Fibroblast of peridontal ligament (primary cell): ENCODE measurements around the gene PKHD1.

ENCODE experiments used
- DNase-seq: peaks from one replicate; pipeline ENCODE4 v3.0.0-alpha.2; 2010; ENCODE audit errors: extremely low read depth

Gene PKHD1

DNA sequence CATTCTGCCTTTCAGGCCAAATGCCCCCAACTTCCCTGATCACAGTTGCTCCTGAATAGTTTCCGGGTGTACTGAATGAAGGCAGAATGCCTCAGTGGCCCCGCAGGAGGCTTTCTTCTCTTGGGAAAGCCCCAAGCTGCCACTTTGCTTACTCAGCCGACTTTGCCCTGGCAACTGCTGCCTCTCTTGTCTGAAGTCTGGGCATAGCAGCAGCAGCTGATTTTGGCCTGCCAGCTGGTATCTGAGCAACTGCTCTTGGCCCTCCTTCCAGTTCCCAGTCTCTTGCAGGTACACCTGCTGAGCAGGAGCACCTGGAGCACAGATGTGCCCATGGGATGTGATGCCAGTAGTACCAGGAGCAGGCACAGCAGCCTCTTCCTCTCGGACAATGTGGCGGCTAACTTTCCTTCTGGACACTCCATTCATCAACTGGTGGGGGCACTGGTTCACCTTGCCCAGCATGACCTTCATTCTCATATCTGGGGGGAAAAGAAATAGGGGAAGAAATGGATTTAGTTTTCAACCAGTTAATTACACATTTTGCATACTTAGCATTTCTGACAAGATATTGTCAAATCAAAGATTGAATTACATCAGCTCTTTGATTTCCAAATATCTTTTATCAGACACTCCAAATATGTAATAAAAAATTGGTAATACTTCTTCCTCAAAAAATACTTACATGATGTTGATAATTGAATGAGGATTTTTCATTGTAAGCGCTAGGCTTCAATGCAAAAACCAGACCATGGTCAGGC, 468.2 kb downstream of the PKHD1 start:
- no peak for DNase-seq

- no peak for DNase-seq
Measured at GRCh38 chr6:51618563-51618962, 468.9 kb downstream of the PKHD1 start.

DNA sequence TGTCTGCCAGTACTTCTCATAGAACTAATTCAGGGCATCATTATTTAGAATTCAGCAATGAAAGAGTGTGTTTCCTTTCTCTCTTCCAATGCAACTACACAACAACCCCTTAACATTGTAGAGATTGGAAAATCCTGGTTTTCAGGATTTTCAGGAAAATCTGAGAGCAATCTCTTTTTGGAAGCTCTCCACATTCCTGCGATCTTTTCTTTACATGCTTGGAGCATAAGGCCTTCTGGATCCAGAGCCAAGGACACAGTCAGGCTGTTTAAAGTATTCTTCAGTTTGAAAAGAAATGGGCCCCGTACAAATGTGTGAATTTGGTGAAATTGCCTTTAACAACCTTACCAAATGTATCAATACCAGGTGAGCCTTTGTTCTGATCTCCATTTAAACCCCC, 469.7 kb downstream of the PKHD1 start:
- no peak for DNase-seq

DNA sequence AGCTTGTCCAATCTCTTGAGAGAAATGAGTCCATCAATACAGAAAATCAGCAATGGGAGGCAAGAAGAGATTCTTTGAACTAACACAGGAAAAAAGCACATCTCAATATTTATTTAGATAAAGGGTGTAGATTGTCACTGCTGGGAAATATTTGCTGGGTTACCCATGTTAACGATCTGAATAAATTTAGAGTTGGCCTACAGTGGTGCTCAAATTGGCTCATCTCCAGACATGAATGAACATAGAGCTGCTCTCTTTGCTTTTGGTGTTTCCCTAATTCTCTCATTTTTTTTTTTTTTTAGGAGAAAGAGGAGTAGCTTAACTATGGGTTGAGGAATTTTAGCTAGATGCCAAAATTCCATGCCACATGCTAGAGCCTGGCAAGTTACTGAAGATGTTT, 471.2 kb downstream of the PKHD1 start:
- DNase-seq, result no peak

- DNase-seq, result no peak
Measured at GRCh38 chr6:51614725-51615124, 472.7 kb downstream of the PKHD1 start.

DNA sequence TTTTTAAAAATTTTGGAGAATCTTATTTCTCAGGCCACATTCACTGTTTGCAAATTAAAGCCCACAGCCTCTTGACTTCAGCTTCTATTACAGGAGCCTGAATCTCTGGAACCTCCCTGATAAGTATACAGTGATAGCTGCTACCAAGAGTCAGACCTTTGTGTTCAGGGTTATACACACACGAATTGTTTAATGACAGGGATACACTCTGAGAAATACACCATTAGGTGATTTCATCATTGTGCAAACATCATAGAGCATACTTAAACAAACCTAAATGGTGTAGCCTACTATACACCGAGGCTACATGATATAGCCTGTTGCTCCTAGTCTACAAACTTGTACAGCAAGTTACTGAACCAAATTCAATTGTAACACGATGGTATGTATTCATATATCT, 473.9 kb downstream of the PKHD1 start:
- DNase-seq, result no peak

GRCh38 chr6:51608932-51609331, 478.5 kb downstream of the PKHD1 start:
- DNase-seq, result no peak

DNA sequence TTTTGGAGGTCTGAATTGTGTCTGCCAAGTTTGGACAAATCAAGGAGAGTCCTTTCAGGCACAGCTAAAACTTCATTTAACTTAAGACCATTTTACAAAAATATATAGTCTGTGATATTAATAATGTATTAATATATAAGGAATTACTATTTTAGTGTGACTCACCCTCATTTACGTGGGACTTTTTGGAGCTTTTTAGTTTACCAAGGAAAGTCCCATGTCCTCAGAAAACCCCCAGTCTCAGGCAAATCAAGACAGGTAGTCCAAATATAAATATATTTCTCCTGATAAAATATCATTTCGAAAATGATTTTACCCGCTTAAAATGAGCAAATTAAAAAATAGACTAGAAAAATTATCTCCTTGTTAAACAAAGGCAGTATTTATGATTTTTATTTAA, 479.0 kb downstream of the PKHD1 start:
- no peak for DNase-seq

GRCh38 chr6:51600514-51600913, 486.9 kb downstream of the PKHD1 start:
- no peak for DNase-seq

DNA sequence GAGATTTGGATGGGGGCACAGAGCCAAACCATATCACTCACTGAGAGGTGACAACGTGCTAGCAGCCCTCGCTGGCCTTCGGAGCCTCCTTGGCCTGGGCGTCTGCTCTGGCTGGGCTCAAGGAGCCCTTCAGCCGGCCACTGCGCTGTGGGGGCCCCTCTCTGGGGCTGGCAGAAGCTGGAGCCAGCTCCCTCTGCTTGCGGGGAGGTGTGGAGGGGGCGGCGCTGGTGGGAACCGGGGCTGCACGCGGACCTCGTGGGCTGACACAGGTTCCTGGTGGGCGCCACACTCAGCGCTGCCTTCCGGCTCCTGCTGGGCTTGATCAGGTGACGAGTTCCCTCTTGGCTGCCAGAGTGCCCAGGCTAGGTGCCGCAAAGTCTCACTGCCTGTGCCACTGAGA, 489.2 kb downstream of the PKHD1 start:
- no peak for DNase-seq

GRCh38 chr6:51594981-51595380, 492.4 kb downstream of the PKHD1 start:
- DNase-seq, result no peak

- DNase-seq, result no peak
Measured at GRCh38 chr6:51585264-51585663, 502.1 kb downstream of the PKHD1 start.

- no peak for DNase-seq
Measured at GRCh38 chr6:51584163-51584562, 503.2 kb downstream of the PKHD1 start.

DNA sequence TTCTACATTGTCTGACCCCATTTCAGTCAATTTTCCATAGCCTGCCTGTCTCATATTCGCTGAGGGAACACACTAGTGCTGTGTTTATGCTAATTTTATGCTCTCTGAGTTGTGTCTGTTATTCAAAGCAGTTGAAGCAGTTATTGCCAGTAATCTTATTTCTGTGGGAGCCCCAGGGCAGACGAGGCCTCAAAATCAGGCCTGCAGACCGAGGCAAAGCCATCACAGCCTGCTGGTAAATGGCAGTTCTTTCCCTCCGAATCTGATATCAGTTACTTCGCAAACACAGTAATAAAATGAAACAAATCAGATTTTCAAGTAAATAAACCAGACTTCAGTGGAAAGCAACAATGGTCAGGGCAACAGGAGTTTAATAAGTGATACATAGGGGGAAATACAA, 508.4 kb downstream of the PKHD1 start:
- DNase-seq, result no peak

DNA sequence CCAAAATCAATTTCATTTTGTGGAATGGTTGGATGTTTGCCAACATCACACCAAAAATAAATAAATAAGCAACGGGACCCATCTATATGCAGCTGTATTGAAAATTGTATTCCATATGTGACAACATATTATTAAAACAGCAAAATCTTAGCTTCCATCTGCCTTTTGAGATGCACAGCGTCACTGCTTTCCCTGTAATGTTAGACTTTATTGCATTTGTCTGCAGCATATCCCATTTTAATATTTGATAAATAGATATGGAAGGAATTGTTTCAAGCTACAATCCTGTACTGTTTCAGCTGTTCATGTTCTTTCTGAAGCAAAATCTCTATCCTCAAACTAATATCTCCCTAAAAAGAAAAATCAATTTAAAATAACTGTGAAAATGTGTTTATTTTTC, 509.1 kb downstream of the PKHD1 start:
- DNase-seq, result no peak

DNA sequence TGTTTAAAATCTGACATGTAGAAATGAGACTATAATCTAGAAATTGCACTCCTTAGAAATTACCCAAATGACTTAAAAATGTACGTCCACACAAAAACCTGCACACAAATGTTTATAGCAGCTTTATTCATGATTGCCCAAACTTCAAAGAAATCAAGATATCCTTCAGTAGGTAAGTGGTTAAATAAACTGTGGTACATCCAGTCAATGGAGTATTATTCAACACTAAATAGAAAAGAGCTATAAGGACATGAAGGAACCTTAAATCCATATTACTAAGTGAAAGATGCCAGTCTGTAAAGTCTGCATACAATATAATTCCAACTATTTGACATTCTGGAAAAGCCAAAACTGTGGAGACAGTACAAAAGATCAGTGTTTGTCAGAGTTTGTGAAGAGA, 513.4 kb downstream of the PKHD1 start:
- DNase-seq, result no peak

DNA sequence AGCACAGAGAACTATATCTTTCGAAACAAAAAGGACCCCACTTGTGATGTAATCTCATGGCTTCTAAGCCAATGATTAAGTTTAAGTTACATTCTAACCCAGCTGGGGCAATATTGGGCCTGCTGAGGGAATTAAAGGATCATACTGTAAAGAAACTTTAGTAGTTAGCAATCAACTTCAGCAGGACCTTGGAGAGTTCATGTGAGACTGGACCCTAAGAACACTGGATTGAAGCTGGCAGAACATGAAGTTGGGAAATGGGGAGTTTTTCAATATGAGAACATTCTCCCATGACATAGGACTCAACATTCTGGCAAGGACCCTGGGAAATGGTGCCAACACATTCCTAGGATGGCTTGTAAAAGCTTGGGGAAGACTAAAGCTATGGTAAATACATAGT, 516.2 kb downstream of the PKHD1 start:
- DNase-seq, result no peak

DNA sequence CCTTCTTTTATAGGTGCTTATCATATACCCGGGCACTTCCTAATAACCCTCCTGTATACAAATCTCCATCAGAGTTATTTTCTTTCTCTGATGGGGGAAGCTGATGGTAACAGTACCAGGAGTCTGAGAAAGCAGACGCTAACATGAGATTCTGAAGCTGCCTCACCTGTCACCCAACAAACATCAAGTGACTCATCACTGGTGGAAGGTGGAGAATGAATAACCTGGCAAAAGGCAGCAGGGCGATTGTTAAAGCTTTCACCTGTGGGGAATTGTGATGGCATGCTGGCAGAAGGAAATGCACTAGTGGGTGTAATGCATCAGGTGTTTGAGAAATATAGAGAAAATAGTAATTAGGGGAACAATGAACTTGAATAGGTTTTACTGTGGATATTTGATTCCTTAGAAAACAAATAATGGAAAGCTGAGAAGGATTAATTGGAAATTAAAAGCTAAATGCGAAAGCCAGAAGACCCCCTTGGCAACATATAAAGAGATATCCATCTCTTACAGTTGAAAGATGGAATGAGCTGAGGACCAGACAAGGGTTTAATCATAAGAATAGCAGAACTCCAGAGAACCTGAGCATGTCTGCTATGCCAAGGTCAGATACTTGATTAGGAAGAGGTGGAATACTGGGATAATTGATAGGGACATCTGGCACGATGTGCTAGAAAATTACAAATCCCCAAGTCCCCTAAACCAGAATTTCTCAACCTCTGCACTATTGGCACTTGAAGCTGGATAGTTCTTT, 517.1 kb downstream of the PKHD1 start:
- no peak for DNase-seq

DNA sequence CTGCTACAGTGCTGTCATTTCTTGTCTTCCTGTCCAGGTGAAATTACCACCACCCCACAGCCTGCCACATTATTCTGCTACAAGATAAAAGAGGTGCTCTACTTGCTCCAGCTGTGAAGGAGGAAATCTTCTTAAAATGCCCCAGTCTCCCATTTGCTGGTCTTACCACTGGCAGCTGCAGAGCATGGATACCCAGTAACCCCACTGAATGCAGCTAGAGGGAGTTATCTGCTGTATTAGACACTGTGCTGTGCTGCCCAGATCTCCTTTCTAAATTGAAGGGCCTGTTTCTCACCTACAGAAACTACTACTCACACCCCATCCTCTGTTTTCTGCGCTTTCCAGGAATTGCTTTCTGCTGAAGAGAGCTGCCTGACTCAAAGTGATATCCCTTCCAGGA, 517.8 kb downstream of the PKHD1 start:
- no peak for DNase-seq

DNA sequence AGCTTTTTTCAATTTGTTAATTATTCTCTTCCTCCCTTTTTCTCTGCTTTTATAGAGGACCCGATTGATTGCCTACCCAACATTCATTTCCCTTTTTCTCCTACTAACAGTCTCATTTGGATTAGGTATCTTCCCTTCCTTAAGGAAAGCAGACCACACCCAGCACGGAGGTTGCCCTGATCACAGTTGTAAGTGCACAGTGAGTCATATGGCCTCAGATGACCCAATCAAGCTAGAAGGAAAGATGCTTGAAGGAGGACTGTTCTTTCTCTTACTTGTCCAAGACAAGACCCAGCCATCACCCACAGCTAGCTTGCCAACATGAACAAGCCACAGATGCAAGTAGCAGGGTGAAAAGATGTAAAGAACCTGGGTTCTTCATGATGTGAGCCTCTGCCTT, 518.6 kb downstream of the PKHD1 start:
- DNase-seq, result no peak

DNA sequence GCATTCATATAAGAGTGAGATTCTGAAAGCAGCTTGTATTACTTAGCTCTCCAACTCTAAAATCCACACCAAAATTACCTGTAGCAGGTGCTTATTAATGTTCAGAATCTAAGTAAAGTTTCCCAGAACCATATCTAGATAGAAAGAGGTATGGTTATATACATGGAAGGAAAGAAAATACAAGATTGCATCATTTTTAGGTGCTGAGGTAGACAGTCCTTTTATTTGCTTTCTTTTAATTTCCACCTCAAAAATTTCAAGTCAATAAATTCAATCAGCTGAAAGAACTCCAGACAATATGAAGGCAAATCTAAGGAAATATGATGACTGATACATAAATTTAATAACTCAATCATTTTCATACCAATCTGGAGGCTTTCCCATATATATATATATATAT, 521.9 kb downstream of the PKHD1 start:
- DNase-seq, result no peak
